ENCODE measurements around the gene OTX2. TPM values are rescaled to one million over a fixed set of nuclear protein-coding genes. Genes with fewer than 3 reads are reported as not detected.

Gene OTX2
- total RNA-seq, 1 experiment from 2014 or later: not detected

DNA sequence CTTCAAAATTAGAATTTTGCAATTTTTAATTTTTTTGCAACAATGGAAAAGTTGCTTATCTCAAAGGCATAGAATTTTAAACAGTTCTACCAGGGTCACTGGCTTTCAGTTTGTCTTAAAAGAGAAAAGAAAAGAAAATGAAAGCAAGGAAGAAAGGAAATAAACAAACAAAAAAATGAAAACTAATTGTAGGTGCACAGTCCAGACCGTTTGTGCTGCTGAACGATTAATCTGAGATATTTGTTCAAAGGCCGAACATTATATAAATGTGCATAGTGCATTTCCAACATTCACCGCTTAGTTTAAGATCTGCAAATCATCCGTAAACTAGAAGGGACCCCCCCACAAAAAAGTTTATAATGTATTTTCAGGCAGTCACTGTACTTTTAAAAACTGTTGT, 5.5 kb upstream of the OTX2 start:
- ChIA-PET CTCF (no interaction called here), POLR2A (ENCODE audit: unreplicated experiment) (no interaction called here)
- no peak overlapping the region for H3K4me3 ChIP-seq
- H4K20me1 ChIP-seq (ENCODE audit: insufficient read depth): no peaks in the 10 kb centered on the region
- H3K27ac ChIP-seq: no peak overlapping the region
- H3K9me3 ChIP-seq (ENCODE audit: insufficient read depth, low read depth): no peaks in the 10 kb centered on the region; the same call in 1 of the 2 replicates
- no peaks in the 10 kb centered on the region for H3K9me2 ChIP-seq (ENCODE audit: insufficient read depth)
- peaks cover 3% of the 10 kb centered on the region for H3K4me1 ChIP-seq (replicated peaks; ENCODE audit: insufficient read depth)
- H3K27me3 ChIP-seq (ENCODE audit: insufficient read depth, low read depth): no peaks in the 10 kb centered on the region
- no peak overlapping the region for H2AFZ ChIP-seq
- H3K4me2 ChIP-seq: no peak overlapping the region
- no peak for DNase-seq
- BruUV-seq (replicated peaks): no TSS peak
- TF ChIP-seq EZH2 (IDR thresholded peaks at IDR 0.05; ENCODE audit: low read depth): no peak
- TF ChIP-seq CTCF (conservative IDR thresholded peaks at IDR 0.05): no peak
- H3K36me3 ChIP-seq (ENCODE audit: low read depth): no peaks in the 10 kb centered on the region
- H3F3A ChIP-seq (ENCODE audit: insufficient read depth, low read depth): no peaks in the 10 kb centered on the region
- intact Hi-C loops (cut with micrococcal nuclease; ENCODE audit: unreplicated experiment): no loop called here
- no peaks in the 10 kb centered on the region for H3K79me2 ChIP-seq (ENCODE audit: low read depth)

GRCh38 chr14:56814969-56815700, 4.9 kb upstream of the OTX2 start:
- Histone ChIP-seq H3K79me2 (ENCODE audit: low read depth) (no peaks in the 10 kb centered on the region), H3K4me2 (no peak overlapping the region), H3K4me3 (no peak overlapping the region), H3K9me3 (ENCODE audit: insufficient read depth, low read depth) (no peaks in the 10 kb centered on the region; the same call in 1 of the 2 replicates), H4K20me1 (ENCODE audit: insufficient read depth) (no peaks in the 10 kb centered on the region), H3K27me3 (ENCODE audit: insufficient read depth, low read depth) (no peaks in the 10 kb centered on the region), H3K36me3 (ENCODE audit: low read depth) (no peaks in the 10 kb centered on the region), H3F3A (ENCODE audit: insufficient read depth, low read depth) (no peaks in the 10 kb centered on the region), H3K4me1 (replicated peaks; ENCODE audit: insufficient read depth) (no peaks in the 10 kb centered on the region), H3K9me2 (ENCODE audit: insufficient read depth) (no peaks in the 10 kb centered on the region), H3K27ac (no peak overlapping the region), H2AFZ (no peak overlapping the region)
- ChIA-PET CTCF (no interaction called here), POLR2A (ENCODE audit: unreplicated experiment) (no interaction called here)
- TF ChIP-seq EZH2 (IDR thresholded peaks at IDR 0.05; ENCODE audit: low read depth) (no peak), CTCF (conservative IDR thresholded peaks at IDR 0.05) (no peak)
- intact Hi-C loops (cut with micrococcal nuclease; ENCODE audit: unreplicated experiment): no loop called here
- BruUV-seq (replicated peaks): no TSS peak
- DNase-seq: no peak

DNA sequence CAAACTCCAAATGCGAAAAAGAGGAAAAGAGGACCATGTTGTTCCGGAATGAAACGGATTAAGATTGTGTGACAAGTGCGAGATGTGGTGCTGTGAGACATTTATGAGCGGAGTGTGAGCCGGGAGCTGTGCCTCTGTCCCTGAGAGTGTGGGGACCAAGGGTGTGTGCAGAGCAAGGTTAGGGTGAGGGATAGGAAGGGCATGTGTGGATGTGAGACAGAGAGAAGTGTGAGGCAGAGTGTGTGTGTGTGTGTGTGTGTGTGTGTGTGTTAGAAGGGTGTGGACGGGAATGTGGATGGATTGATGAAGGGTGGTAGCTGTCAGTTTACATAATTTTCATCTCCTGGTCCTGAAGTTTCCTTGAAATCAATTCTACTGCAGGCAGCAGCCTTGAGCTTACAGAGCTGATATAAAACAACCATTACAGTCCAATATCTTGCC, 4.3 kb upstream of the OTX2 start:
- Histone ChIP-seq H3K4me3 (no peak overlapping the region), H3K27me3 (ENCODE audit: insufficient read depth, low read depth) (no peaks in the 10 kb centered on the region), H2AFZ (no peak overlapping the region), H3K27ac (no peak overlapping the region), H3K9me3 (ENCODE audit: insufficient read depth, low read depth) (no peaks in the 10 kb centered on the region; the same call in 1 of the 2 replicates), H3K4me2 (no peak overlapping the region), H3K4me1 (replicated peaks; ENCODE audit: insufficient read depth) (no peaks in the 10 kb centered on the region), H3F3A (ENCODE audit: insufficient read depth, low read depth) (no peaks in the 10 kb centered on the region), H3K36me3 (ENCODE audit: low read depth) (no peaks in the 10 kb centered on the region), H4K20me1 (ENCODE audit: insufficient read depth) (no peaks in the 10 kb centered on the region), H3K79me2 (ENCODE audit: low read depth) (no peaks in the 10 kb centered on the region), H3K9me2 (ENCODE audit: insufficient read depth) (no peaks in the 10 kb centered on the region)
- no peak for TF ChIP-seq EZH2 (IDR thresholded peaks at IDR 0.05; ENCODE audit: low read depth)
- ChIA-PET CTCF (no interaction called here), POLR2A (ENCODE audit: unreplicated experiment) (no interaction called here)
- intact Hi-C loops (cut with micrococcal nuclease; ENCODE audit: unreplicated experiment): no loop called here
- DNase-seq: no peak
- no TSS peak for BruUV-seq (replicated peaks)

GRCh38 chr14:56813143-56813551, 2.9 kb upstream of the OTX2 start:
- Histone ChIP-seq H2AFZ (no peak overlapping the region), H3K9me3 (ENCODE audit: insufficient read depth, low read depth) (no peaks in the 10 kb centered on the region; the same call in 1 of the 2 replicates), H3K9me2 (ENCODE audit: insufficient read depth) (no peaks in the 10 kb centered on the region), H3K79me2 (ENCODE audit: low read depth) (no peaks in the 10 kb centered on the region), H3K4me3 (no peak overlapping the region), H3K36me3 (ENCODE audit: low read depth) (no peaks in the 10 kb centered on the region), H3K4me2 (no peak overlapping the region), H3K4me1 (replicated peaks; ENCODE audit: insufficient read depth) (no peaks in the 10 kb centered on the region), H3K27ac (no peak overlapping the region), H3F3A (ENCODE audit: insufficient read depth, low read depth) (no peaks in the 10 kb centered on the region), H4K20me1 (ENCODE audit: insufficient read depth) (no peaks in the 10 kb centered on the region), H3K27me3 (ENCODE audit: insufficient read depth, low read depth) (no peaks in the 10 kb centered on the region)
- POLR2A ChIA-PET (ENCODE audit: unreplicated experiment): no interaction called here
- DNase-seq: no peak
- CTCF ChIA-PET: no interaction called here
- TF ChIP-seq EZH2 (IDR thresholded peaks at IDR 0.05; ENCODE audit: low read depth) (no peak), CTCF (conservative IDR thresholded peaks at IDR 0.05) (no peak)
- intact Hi-C loops (cut with micrococcal nuclease; ENCODE audit: unreplicated experiment): no loop called here
- BruUV-seq (replicated peaks): no TSS peak
